Activated B cell treated with CpG ODN at 0.5 μM for 24 hours (primary cell): ENCODE results near the gene MAU2. TPM values are rescaled to one million over a fixed set of nuclear protein-coding genes. Genes with fewer than 3 reads are reported as not detected.

Experiments
- ATAC-seq: fragments of 200-7000 bp; cut with Tn5 transposase; one replicate; pipeline ENCODE4 v1.10.0; 2021; ENCODE audit warnings: low read depth, mild to moderate bottlenecking, moderate library complexity
- CTCF ChIA-PET: fragments of 350-600 bp; sonication (Branson Sonifier 250); formaldehyde crosslinking; loops from one replicate; lab custom pipeline; 2021; ENCODE audit warnings: antibody characterized with exemption; lab: Charles Lee
- POLR2A ChIA-PET: fragments of 350-600 bp; sonication (Branson Sonifier 250); formaldehyde crosslinking; loops from one replicate; lab custom pipeline; 2021; ENCODE audit warnings: antibody characterized with exemption; lab: Charles Lee
- DNase-seq: peaks from one replicate; pipeline ENCODE4 v3.0.0; 2022
- H3K27ac Mint-ChIP-seq: one replicate; pipeline ENCODE4 v1.8.0; 2020; ENCODE audit warnings: mixed read lengths
- H3K27me3 Mint-ChIP-seq: one replicate; pipeline ENCODE4 v1.8.0; 2021; ENCODE audit warnings: mixed read lengths
- H3K36me3 Mint-ChIP-seq: one replicate; pipeline ENCODE4 v1.8.0; 2021; ENCODE audit warnings: low read depth, mixed read lengths
- H3K4me1 Mint-ChIP-seq: one replicate; pipeline ENCODE4 v1.8.0; 2021; ENCODE audit warnings: mixed read lengths
- H3K4me3 Mint-ChIP-seq: one replicate; pipeline ENCODE4 v1.8.0; 2020; ENCODE audit warnings: mild to moderate bottlenecking, mixed read lengths
- H3K9me3 Mint-ChIP-seq: one replicate; pipeline ENCODE4 v1.8.0; 2020; ENCODE audit warnings: mixed read lengths
- intact Hi-C: fragments of 100-400 bp; cut with micrococcal nuclease; formaldehyde crosslinking; loops from one replicate; pipeline ENCODE4 v1.15.1; 2024
- total RNA-seq: library from RNA; stranded (reverse); gene quantifications from 2 replicates; pipeline ENCODE4 v1.2.3, GENCODE V29; 2022
- TF ChIP-seq, protein P1 (sequence below): fragments of 200-600 bp; IDR thresholded peaks from one replicate; pipeline ENCODE4 v1.8.0; 2022; ENCODE audit warnings: antibody characterized with exemption, mild to moderate bottlenecking

MAU2 gene
- total RNA-seq: 107 and 126 TPM in 2 replicates

GRCh38 chr19:19320361-19321140 is at the start of gene MAU2, which contains the start of gene SUGP1:
Gene MAU2 (plus strand): TSS chr19:19320829. CDS start chr19:19320860, 31 bp downstream.
Gene SUGP1 (minus strand): TSS chr19:19320509. CDS start chr19:19320496, 13 bp downstream.
- ChIA-PET POLR2A (interaction anchor here (1.2 kb wide), 1 partner anchor 195 kb away, joined by 3 read pairs; the partner anchor contains the start of gene TSSK6), CTCF (no interaction called here)
- peak within 1 kb of the TSS; percentile 100 for H3K27ac Mint-ChIP-seq
- intact Hi-C loops: loop anchor here (1.0 to 10.0 kb wide), 10 partner anchors 44 to 401 kb away; partner anchors contain the start of genes ARMC6, BORCS8, COPE and DDX49
- no peaks in the 10 kb centered on the region for H3K27me3 Mint-ChIP-seq
- H3K4me3 Mint-ChIP-seq: peak within 1 kb of the TSS; percentile 98
- H3K4me1 Mint-ChIP-seq: peaks cover 42% of the 10 kb centered on the region
- ATAC-seq: peak; percentile 92
- no peaks in the 10 kb centered on the region for H3K9me3 Mint-ChIP-seq
- TF ChIP-seq, protein P1, sequence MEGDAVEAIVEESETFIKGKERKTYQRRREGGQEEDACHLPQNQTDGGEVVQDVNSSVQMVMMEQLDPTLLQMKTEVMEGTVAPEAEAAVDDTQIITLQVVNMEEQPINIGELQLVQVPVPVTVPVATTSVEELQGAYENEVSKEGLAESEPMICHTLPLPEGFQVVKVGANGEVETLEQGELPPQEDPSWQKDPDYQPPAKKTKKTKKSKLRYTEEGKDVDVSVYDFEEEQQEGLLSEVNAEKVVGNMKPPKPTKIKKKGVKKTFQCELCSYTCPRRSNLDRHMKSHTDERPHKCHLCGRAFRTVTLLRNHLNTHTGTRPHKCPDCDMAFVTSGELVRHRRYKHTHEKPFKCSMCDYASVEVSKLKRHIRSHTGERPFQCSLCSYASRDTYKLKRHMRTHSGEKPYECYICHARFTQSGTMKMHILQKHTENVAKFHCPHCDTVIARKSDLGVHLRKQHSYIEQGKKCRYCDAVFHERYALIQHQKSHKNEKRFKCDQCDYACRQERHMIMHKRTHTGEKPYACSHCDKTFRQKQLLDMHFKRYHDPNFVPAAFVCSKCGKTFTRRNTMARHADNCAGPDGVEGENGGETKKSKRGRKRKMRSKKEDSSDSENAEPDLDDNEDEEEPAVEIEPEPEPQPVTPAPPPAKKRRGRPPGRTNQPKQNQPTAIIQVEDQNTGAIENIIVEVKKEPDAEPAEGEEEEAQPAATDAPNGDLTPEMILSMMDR: no peak
- peak; percentile 82 for DNase-seq
- peaks cover 43% of the 10 kb centered on the region for H3K36me3 Mint-ChIP-seq

DNA sequence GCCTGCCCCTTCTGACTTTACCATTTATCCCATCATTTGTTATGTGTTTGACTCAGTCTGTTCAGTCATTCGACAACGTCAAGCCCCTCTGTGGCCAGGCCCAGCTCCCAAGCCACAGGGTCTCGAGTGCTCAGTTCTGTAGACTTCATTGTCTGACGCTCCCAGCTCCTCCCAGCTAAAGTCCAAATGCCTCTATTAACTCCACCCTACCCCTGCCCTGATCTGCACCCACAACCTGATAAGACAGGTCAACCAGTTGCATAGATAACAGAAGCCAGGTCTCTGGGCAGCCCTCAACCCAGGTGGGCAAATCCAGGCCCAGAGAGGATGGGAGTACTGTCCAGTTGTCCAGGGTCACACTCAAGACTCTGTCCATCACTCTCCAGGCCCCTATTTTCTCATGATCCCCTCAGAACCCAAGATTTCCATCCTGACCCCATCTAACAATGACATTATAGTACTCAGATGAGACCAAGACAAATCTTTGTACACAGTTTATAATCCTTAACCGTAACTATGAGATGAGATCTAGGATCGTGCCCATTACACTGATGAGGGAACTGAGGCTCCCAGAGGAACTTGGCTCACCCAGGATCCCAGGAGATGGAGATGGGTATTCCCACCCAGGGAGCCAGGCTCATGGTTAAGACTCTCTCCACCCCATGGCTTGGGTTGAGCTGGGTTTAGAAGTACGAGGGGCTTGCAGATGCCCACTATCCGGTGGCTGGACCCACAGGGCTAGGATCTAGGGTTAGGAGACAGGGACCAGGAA is 48.6 kb upstream of the MAU2 start:
- no peak for DNase-seq
- CTCF ChIA-PET: no interaction called here
- H3K4me3 Mint-ChIP-seq: no peak overlapping the region
- TF ChIP-seq, protein P1: no peak
- no peak for ATAC-seq
- no peaks in the 10 kb centered on the region for H3K9me3 Mint-ChIP-seq
- H3K27me3 Mint-ChIP-seq: peaks cover 19% of the 10 kb centered on the region
- no peak overlapping the region for H3K27ac Mint-ChIP-seq
- intact Hi-C loops: no loop called here
- H3K36me3 Mint-ChIP-seq: peaks cover 16% of the 10 kb centered on the region
- H3K4me1 Mint-ChIP-seq: peaks cover 3% of the 10 kb centered on the region
- POLR2A ChIA-PET: interaction anchor here (0.6 kb wide), 2 partner anchors 10 to 207 kb away, joined by 6 to 8 read pairs; no protein-coding TSS in a partner anchor

GRCh38 chr19:19274146-19274545 is 46.5 kb upstream of the MAU2 start:
- no peak overlapping the region for H3K4me3 Mint-ChIP-seq
- POLR2A ChIA-PET: no interaction called here

DNA sequence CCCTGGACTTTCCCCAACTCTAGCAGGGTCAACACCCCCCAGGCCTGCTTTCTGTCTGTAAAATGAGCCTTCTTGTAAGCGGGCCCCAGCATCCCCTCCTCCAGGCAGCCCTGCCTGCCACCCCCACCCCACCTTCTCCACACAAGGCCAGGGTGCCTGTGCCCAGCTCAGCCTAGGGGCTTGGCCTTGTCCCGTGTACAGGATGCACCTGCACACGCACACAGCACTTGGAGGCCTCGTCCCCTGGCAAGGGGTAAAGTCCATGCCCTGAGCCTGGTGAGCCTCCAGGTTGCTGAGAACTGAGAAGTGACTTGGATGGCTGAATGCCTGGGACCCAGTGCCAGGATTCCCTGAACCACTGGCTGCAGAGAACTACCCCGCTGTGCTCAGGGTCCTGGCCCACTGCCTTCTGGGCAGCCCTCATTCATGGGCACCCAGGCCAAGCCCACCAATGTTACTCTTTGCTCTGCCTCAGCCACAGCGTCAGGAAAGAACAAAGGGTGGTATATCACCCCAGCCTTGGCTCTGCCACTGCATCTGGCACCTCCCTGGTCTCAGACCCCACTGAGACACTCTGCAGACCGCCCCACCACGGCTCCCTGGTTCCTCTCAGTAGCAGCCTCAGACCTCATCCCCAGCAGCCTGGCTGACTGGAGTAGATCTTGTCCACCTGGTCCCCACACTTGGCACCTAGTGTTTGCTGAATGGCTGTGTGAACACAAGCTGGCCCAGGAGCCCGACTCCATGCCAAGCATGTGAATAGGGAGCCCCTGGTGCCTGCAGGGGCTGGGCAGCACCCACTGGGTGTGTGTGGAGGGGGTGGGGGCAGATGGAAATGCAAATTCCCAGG is 45.7 kb upstream of the MAU2 start:
- no peaks in the 10 kb centered on the region for H3K9me3 Mint-ChIP-seq
- peaks cover 3% of the 10 kb centered on the region for H3K4me1 Mint-ChIP-seq
- ATAC-seq: no peak
- DNase-seq: no peak
- intact Hi-C loops: no loop called here
- H3K36me3 Mint-ChIP-seq: peaks cover 39% of the 10 kb centered on the region
- TF ChIP-seq, protein P1: no peak
- ChIA-PET POLR2A (interaction anchor here (1.0 kb wide), 1 partner anchor 10 kb away, joined by 8 read pairs; no protein-coding TSS in a partner anchor), CTCF (no interaction called here)
- H3K27ac Mint-ChIP-seq: no peak overlapping the region
- peaks cover 19% of the 10 kb centered on the region for H3K27me3 Mint-ChIP-seq
- no peak overlapping the region for H3K4me3 Mint-ChIP-seq

More at GRCh38 chr19:19274146-19274545, 46.5 kb upstream of the MAU2 start:
- CTCF ChIA-PET: no interaction called here
- DNase-seq: no peak
- Mint-ChIP-seq H3K36me3 (peaks cover 34% of the 10 kb centered on the region), H3K9me3 (no peaks in the 10 kb centered on the region), H3K27me3 (peaks cover 19% of the 10 kb centered on the region), H3K27ac (no peak overlapping the region), H3K4me1 (peaks cover 3% of the 10 kb centered on the region)
- intact Hi-C loops: no loop called here
- TF ChIP-seq, protein P1: no peak
- ATAC-seq: no peak
